Skin epidermis (tissue), 12 donors: ENCODE data around the gene VPS26A.
A peak's percentile ranks its signal among the peaks of the same experiment; 100 is the strongest.

Experiments
- H3K27ac ChIP-seq, 21 experiments: fragments of 200-600 bp; sonication (generic) in 11 of 21; one replicate each; pipeline ENCODE4 v1.5.0; 2020; ENCODE audit warnings: mild to moderate bottlenecking in 3 of 21, inconsistent platforms in 2 of 21, moderate library complexity in 2 of 21
- H3K4me3 ChIP-seq, 7 experiments: fragments of 200-600 bp; sonication (generic) in 2 of 7; one replicate each; pipeline ENCODE4 v1.5.0; 2020; ENCODE audit warnings: inconsistent platforms in 2 of 7, mild to moderate bottlenecking in 2 of 7, moderate library complexity in 1 of 7

VPS26A gene

DNA sequence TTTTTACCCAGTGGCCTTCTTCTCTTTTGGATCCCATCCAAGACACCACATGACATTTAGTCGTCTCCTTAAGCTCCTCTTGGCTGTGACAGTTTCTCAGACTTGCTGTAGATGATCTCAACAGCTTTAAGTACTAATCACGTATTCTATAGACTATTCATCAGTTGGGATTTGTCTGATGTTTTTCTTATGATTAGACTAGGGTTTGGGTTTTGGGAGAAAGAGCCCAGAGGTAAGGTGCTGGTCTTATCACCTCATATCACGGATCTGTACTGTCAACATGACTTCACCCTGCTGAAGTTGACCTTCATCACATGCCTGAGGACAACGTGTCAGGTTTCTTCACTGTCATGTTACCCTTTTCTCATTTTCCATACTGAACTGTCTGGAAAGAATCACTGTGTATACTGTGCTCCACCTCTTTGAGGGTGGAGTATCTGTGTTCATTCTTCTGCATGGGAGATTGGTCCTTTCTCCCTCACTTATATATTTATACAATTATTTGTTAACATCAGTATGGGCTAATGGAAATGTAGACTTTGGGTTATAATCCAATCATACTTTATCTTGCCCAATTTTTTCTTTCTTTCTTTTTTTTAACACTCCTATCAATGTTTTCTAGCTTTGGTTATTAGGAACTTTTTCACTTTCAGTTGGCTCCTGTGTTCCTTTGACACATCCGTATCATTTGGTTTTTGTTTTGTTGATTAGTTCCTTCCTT lies 89.8 kb downstream of the VPS26A start:
- no peak overlapping the region for H3K27ac ChIP-seq
- H3K4me3 ChIP-seq: no peak overlapping the region

GRCh38 chr10:69214666-69215131 lies 90.7 kb downstream of the VPS26A start:
- no peak overlapping the region for H3K27ac ChIP-seq
- H3K4me3 ChIP-seq: no peak overlapping the region

GRCh38 chr10:69215405-69216171 lies 91.6 kb downstream of the VPS26A start:
- Histone ChIP-seq H3K27ac (peak overlapping the region in 2 of 21 experiments; percentile 6 to 47), H3K4me3 (no peak overlapping the region)

GRCh38 chr10:69216577-69217118 lies 92.7 kb downstream of the VPS26A start:
- H3K27ac ChIP-seq: no peak overlapping the region
- no peak overlapping the region for H3K4me3 ChIP-seq

- no peak overlapping the region for H3K4me3 ChIP-seq
- H3K27ac ChIP-seq: no peak overlapping the region
These were observed 93.3 kb downstream of the VPS26A start for GRCh38 chr10:69217119-69217754.

- Histone ChIP-seq H3K27ac (no peak overlapping the region), H3K4me3 (no peak overlapping the region)
These were observed 94.9 kb downstream of the VPS26A start for GRCh38 chr10:69218831-69219230.

- Histone ChIP-seq H3K27ac (no peak within 1 kb of the TSS), H3K4me3 (no peak within 1 kb of the TSS)
These were observed 96.1 kb downstream of the VPS26A start, which contains the start of gene HKDC1 for GRCh38 chr10:69220041-69220451. TSS of gene HKDC1 (plus strand) at chr10:69220332. CDS start at chr10:69220436, 104 bp downstream.

- Histone ChIP-seq H3K4me3 (no peak overlapping the region), H3K27ac (no peak overlapping the region)
These were observed 96.5 kb downstream of the VPS26A start for GRCh38 chr10:69220507-69220906.
